Measurements from ENCODE around the gene TJP3. TPM values are rescaled to one million over a fixed set of nuclear protein-coding genes. Genes with fewer than 3 reads are reported as not detected.
A peak's percentile ranks its signal among the peaks of the same experiment; 100 is the strongest.
"Not testable (repeated sequence)": the region's sequence is repeated elsewhere in the genome, so short reads cannot be mapped to it uniquely, and the experiment has no call there.

The TJP3 gene
- total RNA-seq, 2 donors from 2014 or later, result 268 to 296 TPM

GRCh38 chr19:3762501-3763459 is 54.6 kb downstream of the TJP3 start, which contains the start of gene MRPL54:
TSS of gene MRPL54 (plus strand) at chr19:3762682. CDS start at chr19:3762701, 19 bp downstream.
- TF ChIP-seq CTCF (IDR thresholded peaks at IDR 0.05), result no peak
- Histone ChIP-seq H3K4me3 (peak within 1 kb of the TSS; percentile 80), H3K27me3 (no peaks in the 10 kb centered on the region), H3K4me1 (peaks cover 7% of the 10 kb centered on the region), H3K9me3 (no peaks in the 10 kb centered on the region), H3K27ac (peak within 1 kb of the TSS; percentile 90), H3K36me3 (no peaks in the 10 kb centered on the region), H3K9ac (ENCODE audit: low read depth in 2 of 2, low read length in 2 of 2) (peak within 1 kb of the TSS; percentile 84 to 85)
- peak; percentile 99 for DNase-seq
- intact Hi-C loops (cut with DNase I), result loop anchor here (10.0 kb wide), 1 partner anchor 52 kb away; no protein-coding TSS in a partner anchor

GRCh38 chr19:3765121-3765520 is 56.9 kb downstream of the TJP3 start:
- H3K9ac ChIP-seq (ENCODE audit: low read depth in 2 of 2, low read length in 2 of 2), result no peak overlapping the region
- intact Hi-C loops (cut with DNase I), result loop anchor here (10.0 kb wide), 1 partner anchor 50 kb away; no protein-coding TSS in a partner anchor
- no peak for DNase-seq
- no peak overlapping the region for H3K4me3 ChIP-seq
- no peak for TF ChIP-seq CTCF (IDR thresholded peaks at IDR 0.05)
- H3K27ac ChIP-seq, result no peak overlapping the region
- H3K9me3 ChIP-seq, result no peaks in the 10 kb centered on the region
- no peaks in the 10 kb centered on the region for H3K27me3 ChIP-seq
- H3K36me3 ChIP-seq, result no peaks in the 10 kb centered on the region
- peaks cover 4% of the 10 kb centered on the region for H3K4me1 ChIP-seq

GRCh38 chr19:3765757-3766156 is 57.6 kb downstream of the TJP3 start:
- H3K9me3 ChIP-seq; DNase-seq; H3K27me3 ChIP-seq; H3K9ac ChIP-seq (ENCODE audit: low read depth in 2 of 2, low read length in 2 of 2); H3K36me3 ChIP-seq; H3K4me3 ChIP-seq; H3K4me1 ChIP-seq; H3K27ac ChIP-seq: not testable (repeated sequence)
- intact Hi-C loops (cut with DNase I), result loop anchor here (10.0 kb wide), 1 partner anchor 49 kb away; no protein-coding TSS in a partner anchor

- no peak for DNase-seq
- Histone ChIP-seq H3K9ac (ENCODE audit: low read depth in 2 of 2, low read length in 2 of 2) (no peak overlapping the region), H3K36me3 (no peaks in the 10 kb centered on the region), H3K9me3 (no peaks in the 10 kb centered on the region), H3K4me3 (no peak overlapping the region), H3K27ac (no peak overlapping the region), H3K4me1 (no peaks in the 10 kb centered on the region), H3K27me3 (no peaks in the 10 kb centered on the region)
- intact Hi-C loops (cut with DNase I), result loop anchor here (10.0 kb wide), 1 partner anchor 48 kb away; no protein-coding TSS in a partner anchor
- TF ChIP-seq CTCF (IDR thresholded peaks at IDR 0.05), result no peak
These were observed 58.3 kb downstream of the TJP3 start for GRCh38 chr19:3766520-3766919.

- TF ChIP-seq CTCF (IDR thresholded peaks at IDR 0.05), result no peak
- Histone ChIP-seq H3K36me3 (no peaks in the 10 kb centered on the region), H3K27me3 (no peaks in the 10 kb centered on the region), H3K27ac (no peak overlapping the region), H3K9ac (ENCODE audit: low read depth in 2 of 2, low read length in 2 of 2) (no peak overlapping the region), H3K4me3 (no peak overlapping the region), H3K4me1 (no peaks in the 10 kb centered on the region), H3K9me3 (no peaks in the 10 kb centered on the region)
- intact Hi-C loops (cut with DNase I), result loop anchor here (10.0 kb wide), 1 partner anchor 48 kb away; no protein-coding TSS in a partner anchor
- DNase-seq, result no peak
These were observed 58.9 kb downstream of the TJP3 start for GRCh38 chr19:3767050-3767449.

Measured in colonic mucosa (tissue), 4 donors.